Measurements from ENCODE around the gene H2BK1.

Gene H2BK1

GRCh38 chr7:151246102-151246850, 36.0 kb upstream of the H2BK1 start:
- in situ Hi-C loops (cut with HindIII; ENCODE audit: low sequenced_read_pairs): no loop called here

DNA sequence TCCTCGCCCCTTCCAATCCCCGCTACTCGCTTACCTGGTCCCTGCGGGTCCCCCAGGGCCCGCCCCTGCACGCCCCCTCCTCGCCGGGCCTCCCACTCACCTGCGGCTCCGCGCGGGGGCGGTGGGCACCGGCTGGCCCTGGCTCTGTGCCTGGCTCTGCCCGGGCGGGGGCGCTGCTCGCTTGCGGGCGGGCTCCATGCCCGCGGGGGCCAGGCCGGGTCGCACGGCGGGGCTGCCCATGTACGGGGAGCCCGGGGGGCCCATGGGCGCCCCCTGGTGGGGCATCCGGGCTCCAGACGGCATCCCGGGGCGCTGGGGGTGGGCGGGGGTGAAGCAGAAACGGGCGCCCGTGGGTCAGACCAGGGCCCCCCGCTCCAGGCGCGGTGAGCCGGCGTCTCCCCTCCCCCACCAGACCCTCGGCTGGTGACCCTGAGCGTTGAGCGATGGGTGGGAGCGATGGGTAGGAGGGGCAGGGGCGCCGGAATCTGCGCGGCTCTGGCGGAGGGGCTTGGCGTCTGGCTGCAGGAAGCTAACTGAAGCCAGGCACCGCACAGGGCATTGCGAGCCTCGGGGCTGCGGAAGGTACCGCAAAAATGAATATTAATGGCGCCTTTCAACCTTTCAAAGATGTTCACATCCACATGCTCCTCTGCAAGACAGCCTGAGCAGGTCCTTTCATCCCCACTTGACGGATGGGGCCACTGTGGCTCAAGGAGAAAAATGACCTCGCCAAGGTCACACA, 35.2 kb upstream of the H2BK1 start:
- in situ Hi-C loops (cut with HindIII; ENCODE audit: low sequenced_read_pairs): no loop called here

DNA sequence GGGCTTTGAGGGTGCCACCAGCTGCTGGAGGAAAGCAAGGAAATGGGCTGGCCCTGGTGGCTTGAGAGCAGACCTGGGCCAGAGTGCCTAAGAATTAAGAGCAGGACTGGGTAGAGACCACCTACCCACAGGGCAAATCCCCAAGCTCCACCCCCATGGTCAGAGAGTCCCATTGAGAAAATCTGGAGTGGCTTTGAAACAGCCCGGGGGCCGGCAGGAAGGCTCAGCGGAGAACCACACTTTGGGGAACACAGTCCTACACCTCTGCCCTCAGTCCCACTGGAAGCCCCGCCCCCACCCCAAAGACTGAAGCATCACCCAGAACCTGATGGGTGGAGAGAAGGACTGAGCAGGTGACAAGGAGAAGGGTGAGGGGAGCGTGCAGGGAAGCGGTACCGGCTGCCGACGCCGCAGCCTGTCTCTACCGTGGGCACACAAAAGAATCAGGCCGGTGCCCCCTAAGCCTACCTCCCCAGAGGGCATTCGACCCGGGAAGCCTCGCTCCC, 34.6 kb upstream of the H2BK1 start:
- in situ Hi-C loops (cut with HindIII; ENCODE audit: low sequenced_read_pairs): no loop called here

DNA sequence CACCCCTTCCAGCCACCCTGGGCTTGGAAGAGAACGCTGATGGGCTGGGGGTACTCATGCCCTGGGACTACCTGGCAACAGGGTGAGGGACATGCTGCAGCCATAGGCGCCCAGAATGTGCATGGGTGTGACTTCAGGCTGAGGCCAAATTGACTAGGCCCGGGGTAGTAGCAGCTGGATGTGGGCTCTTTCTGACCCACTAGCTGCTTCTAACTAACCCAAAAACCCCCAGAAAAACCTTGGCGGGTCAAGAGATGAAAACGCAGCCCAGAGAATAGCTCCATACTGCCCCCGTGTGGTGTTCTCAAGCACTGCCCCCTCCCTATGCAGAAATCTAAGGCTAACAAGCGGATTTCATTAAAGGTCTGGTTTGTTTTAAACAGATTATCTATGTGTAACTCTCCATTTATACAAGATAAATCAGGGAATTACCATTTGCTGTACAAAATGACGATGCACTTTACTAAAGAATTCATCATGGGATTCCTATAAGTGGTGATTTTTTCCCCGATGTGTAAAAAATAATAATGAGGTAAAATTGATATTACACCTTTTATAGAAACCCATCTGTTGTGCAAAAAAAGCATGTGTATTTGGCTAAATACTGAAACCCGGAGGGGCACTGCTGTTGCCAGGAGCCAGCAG, 34.0 kb upstream of the H2BK1 start:
- in situ Hi-C loops (cut with HindIII; ENCODE audit: low sequenced_read_pairs): no loop called here

GRCh38 chr7:151243408-151244195, 33.3 kb upstream of the H2BK1 start:
- in situ Hi-C loops (cut with HindIII; ENCODE audit: low sequenced_read_pairs): no loop called here

DNA sequence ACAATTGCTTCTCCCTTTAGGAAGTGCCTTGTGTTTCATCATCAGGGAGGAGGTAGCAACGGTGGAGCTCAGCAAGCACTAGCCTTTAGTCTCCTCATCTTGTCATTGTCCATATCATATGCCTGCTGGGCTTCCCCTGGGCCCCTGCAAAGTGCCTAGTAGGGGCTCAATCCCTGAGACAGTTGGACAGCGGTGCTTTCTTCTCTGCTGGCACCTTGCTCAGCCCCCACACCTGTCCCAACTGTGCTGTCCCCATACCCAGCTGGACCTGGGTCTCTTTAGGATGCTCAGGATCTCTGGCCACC, 32.7 kb upstream of the H2BK1 start:
- in situ Hi-C loops (cut with HindIII; ENCODE audit: low sequenced_read_pairs): no loop called here

GRCh38 chr7:151242159-151243044, 32.1 kb upstream of the H2BK1 start:
- in situ Hi-C loops (cut with HindIII; ENCODE audit: low sequenced_read_pairs): no loop called here

DNA sequence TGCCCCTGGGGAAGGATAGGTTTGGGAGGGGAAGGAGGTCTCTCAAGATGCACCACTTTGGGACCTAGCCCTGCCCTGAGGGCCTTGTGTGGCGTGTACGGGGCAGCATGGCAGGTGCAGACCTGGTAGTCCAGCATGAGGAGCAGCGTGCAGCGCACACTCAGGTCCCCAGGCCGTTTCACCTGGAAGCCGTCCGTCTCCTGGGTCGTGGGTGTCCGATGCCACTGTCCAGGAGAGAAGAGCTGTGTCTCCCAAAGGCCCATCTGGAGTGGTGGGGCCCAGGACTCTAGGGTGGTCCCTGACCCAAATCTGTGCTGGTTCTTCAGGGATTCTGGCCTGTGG, 31.4 kb upstream of the H2BK1 start:
- in situ Hi-C loops (cut with HindIII; ENCODE audit: low sequenced_read_pairs): no loop called here

DNA sequence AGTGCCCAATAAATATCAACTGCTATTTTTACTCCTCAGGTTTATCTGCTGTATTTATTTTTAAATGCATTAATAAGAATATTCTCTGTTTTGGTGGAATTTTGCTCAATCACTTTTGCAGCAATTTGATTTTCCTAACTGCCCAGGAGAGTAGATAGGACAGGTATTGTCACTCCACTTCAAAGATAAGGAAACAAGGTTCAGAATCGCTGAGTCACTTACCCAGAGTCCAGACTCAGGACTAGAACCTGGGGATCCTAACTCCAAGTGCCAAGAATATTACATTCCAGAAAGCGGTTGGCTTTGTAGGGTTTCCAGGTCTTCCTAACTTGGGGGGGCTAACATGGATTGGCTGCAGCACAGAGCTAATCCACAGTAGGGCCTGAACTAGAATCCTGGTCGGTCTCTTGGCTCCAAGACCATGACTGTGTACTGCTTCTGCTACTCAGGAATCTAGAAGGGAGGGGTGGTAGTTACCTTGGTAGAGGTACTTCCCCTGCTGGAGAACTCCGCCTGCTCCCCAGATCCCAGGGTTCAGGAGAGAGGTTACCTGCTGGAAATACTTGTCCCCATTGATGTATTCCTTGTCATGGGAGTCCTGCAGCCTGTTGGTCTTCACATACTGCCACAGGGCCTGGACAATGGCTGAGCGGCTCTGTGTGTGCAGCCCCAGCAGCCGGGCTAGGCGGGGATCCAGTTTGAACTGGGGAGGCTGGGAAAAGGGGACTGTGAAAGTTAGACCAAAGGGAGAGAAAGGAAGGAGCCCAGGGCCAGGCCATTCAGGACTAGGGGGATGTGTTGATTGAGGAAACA, 30.9 kb upstream of the H2BK1 start:
- in situ Hi-C loops (cut with HindIII; ENCODE audit: low sequenced_read_pairs): no loop called here

- in situ Hi-C loops (cut with HindIII; ENCODE audit: low sequenced_read_pairs): no loop called here
Measured at GRCh38 chr7:151240536-151240935, 30.2 kb upstream of the H2BK1 start.

DNA sequence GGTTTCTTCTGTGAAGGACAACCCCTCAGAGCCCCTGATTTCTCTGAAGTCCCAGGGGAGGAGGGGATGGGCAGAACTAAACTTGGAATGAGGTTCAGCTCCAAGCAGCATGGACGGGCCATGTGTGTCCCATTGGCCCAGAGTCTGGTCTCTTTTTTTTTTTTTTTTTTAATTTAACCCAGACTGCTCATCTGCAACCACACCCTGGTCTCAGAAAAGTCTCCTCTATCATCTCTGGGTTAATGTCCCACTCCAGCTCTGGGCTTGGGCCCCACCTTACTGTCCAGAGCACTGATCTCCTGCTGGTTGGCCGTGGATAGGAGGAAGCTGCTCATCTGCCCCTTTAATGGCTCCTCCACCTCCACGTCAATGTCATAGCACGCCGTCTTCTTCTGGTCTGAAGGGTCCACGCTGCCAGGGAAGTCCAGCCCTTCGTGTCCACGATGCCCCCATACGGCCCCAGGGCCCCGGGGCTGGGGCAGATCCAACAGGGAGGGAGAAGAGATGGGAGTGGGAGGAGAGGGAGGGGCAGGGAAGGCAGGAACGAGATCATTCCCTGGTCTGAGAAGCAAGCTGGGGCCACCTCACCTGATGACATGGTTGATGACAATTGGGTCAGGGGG, 29.7 kb upstream of the H2BK1 start:
- in situ Hi-C loops (cut with HindIII; ENCODE audit: low sequenced_read_pairs): no loop called here

DNA sequence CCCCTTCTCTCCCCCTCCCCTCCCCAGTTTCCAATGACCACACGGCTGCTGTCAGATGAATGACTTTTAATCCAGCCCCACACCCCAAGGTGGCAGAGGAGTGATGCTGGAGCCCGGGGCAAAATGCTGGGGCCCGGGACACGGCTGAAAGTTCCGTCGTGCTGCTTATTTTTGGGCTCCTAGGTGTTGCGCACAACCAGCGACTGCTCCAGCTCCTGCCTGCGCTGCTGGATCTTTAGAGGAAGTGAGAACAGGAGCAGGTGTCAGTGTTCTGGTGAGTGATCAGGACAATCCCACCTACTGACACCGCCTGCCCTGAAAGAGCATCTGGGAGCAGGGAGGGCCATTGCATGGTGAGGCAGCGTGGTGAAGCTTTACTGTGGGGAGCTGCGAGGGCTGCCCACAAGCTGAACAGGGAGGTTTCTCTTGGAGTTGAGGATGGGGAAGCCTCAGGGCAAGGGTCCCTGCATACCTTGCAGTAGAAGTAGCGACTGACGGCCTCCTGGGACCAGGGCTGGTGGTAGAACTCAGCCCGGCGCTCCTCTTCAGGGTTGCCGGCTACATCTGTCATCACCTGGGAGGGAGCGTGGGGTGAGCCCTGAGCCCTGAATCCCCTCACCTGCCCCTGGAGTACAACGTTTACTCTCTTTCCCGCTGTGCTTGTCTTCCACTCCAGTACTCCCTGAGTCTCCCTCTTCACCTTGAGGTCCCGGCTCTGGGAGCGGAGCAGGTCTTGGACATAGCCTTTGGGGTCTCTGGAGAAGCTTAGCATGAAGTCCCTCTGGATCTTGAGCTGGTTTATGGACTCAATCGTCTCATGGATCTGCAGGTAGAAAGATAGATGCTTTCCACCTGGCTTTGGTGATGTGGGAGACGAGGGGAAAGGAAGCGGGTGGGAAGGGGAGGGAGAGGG, 28.9 kb upstream of the H2BK1 start:
- in situ Hi-C loops (cut with HindIII; ENCODE audit: low sequenced_read_pairs): no loop called here

DNA sequence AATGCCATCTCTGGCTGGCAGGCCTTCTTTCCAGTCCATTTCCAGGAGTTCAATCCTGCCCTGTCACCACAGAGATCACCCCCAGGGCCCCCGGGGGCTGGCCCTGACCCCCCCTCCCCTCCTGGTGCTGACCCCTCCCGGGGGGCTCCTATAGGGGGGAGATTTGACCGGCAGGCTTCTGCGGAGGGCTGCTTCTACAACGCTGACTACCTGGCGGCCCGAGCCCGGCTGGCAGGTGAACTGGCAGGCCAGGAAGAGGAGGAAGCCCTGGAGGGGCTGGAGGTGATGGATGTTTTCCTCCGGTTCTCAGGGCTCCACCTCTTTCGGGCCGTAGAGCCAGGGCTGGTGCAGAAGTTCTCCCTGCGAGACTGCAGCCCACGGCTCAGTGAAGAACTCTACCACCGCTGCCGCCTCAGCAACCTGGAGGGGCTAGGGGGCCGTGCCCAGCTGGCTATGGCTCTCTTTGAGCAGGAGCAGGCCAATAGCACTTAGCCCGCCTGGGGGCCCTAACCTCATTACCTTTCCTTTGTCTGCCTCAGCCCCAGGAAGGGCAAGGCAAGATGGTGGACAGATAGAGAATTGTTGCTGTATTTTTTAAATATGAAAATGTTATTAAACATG, 28.0 kb upstream of the H2BK1 start:
- in situ Hi-C loops (cut with HindIII; ENCODE audit: low sequenced_read_pairs): no loop called here

DNA sequence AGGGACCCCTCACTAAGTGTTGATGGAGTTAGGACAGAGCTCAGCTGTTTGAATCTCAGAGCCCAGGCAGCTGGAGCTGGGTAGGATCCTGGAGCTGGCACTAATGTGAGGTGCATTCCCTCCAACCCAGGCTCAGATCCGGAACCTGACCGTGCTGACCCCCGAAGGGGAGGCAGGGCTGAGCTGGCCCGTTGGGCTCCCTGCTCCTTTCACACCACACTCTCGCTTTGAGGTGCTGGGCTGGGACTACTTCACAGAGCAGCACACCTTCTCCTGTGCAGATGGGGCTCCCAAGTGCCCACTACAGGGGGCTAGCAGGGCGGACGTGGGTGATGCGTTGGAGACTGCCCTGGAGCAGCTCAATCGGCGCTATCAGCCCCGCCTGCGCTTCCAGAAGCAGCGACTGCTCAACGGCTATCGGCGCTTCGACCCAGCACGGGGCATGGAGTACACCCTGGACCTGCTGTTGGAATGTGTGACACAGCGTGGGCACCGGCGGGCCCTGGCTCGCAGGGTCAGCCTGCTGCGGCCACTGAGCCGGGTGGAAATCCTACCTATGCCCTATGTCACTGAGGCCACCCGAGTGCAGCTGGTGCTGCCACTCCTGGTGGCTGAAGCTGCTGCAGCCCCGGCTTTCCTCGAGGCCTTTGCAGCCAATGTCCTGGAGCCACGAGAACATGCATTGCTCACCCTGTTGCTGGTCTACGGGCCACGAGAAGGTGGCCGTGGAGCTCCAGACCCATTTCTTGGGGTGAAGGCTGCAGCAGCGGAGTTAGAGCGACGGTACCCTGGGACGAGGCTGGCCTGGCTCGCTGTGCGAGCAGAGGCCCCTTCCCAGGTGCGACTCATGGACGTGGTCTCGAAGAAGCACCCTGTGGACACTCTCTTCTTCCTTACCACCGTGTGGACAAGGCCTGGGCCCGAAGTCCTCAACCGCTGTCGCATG, 27.2 kb upstream of the H2BK1 start:
- in situ Hi-C loops (cut with HindIII; ENCODE audit: low sequenced_read_pairs): no loop called here

- in situ Hi-C loops (cut with HindIII; ENCODE audit: low sequenced_read_pairs): no loop called here
Measured at GRCh38 chr7:151236406-151236805, 26.1 kb upstream of the H2BK1 start.

DNA sequence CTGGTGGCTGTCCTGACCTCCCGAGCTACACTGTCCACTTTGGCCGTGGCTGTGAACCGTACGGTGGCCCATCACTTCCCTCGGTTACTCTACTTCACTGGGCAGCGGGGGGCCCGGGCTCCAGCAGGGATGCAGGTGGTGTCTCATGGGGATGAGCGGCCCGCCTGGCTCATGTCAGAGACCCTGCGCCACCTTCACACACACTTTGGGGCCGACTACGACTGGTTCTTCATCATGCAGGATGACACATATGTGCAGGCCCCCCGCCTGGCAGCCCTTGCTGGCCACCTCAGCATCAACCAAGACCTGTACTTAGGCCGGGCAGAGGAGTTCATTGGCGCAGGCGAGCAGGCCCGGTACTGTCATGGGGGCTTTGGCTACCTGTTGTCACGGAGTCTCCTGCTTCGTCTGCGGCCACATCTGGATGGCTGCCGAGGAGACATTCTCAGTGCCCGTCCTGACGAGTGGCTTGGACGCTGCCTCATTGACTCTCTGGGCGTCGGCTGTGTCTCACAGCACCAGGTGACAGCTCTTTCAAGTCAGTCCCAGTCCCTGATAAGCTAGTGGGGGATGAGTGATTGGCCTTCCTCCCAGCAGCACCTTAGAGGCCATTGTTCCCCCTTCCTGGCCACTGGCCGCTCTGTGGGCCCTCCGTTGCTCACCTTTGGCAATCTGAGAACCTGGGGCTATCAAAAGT, 25.0 kb upstream of the H2BK1 start:
- in situ Hi-C loops (cut with HindIII; ENCODE audit: low sequenced_read_pairs): no loop called here

Measured in endothelial cell of hepatic sinusoid (primary cell).